MM.1S (cell line): Measurements from ENCODE around the gene CPT1B.

ENCODE experiments used
- DNase-seq: peaks from one replicate; pipeline ENCODE4 v3.0.0-alpha.2; 2015
- H2AFZ ChIP-seq: fragments of 300-600 bp; sonication (generic); 2 replicates; pipeline ENCODE4 v1.6.0; 2016; ENCODE audit warnings: antibody characterized with exemption, low read length
- H3F3A ChIP-seq: fragments of 300-600 bp; sonication (generic); 2 replicates; pipeline ENCODE4 v1.6.1; 2016; ENCODE audit warnings: mild to moderate bottlenecking, antibody characterized with exemption, low read length, moderate library complexity, mixed read lengths; ENCODE audit not compliant: insufficient read depth
- H3K27ac ChIP-seq: fragments of 300-600 bp; sonication (generic); 2 replicates; pipeline ENCODE4 v1.5.1; 2016; ENCODE audit warnings: mild to moderate bottlenecking, low read length
- H3K27me3 ChIP-seq: fragments of 300-600 bp; sonication (generic); replicated peaks from 2 replicates; pipeline ENCODE4 v1.6.0; 2016; ENCODE audit warnings: low read length; ENCODE audit not compliant: insufficient read depth
- H3K36me3 ChIP-seq: fragments of 300-600 bp; sonication (generic); replicated peaks from 2 replicates; pipeline ENCODE4 v1.6.1; 2016; ENCODE audit warnings: mild to moderate bottlenecking, low read length, mixed read lengths; ENCODE audit not compliant: insufficient read depth
- H3K4me1 ChIP-seq: fragments of 300-600 bp; sonication (generic); 2 replicates; pipeline ENCODE4 v1.6.1; 2016; ENCODE audit warnings: low read length, mixed read lengths
- H3K4me2 ChIP-seq: fragments of 300-600 bp; sonication (generic); 2 replicates; pipeline ENCODE4 v1.6.0; 2016; ENCODE audit warnings: low read depth, low read length
- H3K4me3 ChIP-seq: fragments of 300-600 bp; sonication (generic); 2 replicates; pipeline ENCODE4 v1.5.1; 2016; ENCODE audit warnings: low read length, mixed read lengths
- H3K79me2 ChIP-seq: fragments of 300-600 bp; sonication (generic); 2 replicates; pipeline ENCODE4 v1.6.1; 2016; ENCODE audit warnings: mixed run types, low read length, mixed read lengths
- H3K9ac ChIP-seq: fragments of 300-600 bp; sonication (generic); 2 replicates; pipeline ENCODE4 v1.6.1; 2016; ENCODE audit warnings: low read length, mixed read lengths
- H3K9me2 ChIP-seq: fragments of 300-600 bp; sonication (generic); replicated peaks from 2 replicates; pipeline ENCODE4 v1.6.1; 2016; ENCODE audit warnings: mild to moderate bottlenecking, low read length, mixed read lengths; ENCODE audit not compliant: insufficient read depth
- H3K9me3 ChIP-seq: fragments of 300-600 bp; sonication (generic); replicated peaks from 2 replicates; pipeline ENCODE4 v1.6.1; 2016; ENCODE audit warnings: mild to moderate bottlenecking, low read length, mixed read lengths; ENCODE audit not compliant: insufficient read depth
- H4K20me1 ChIP-seq: fragments of 300-600 bp; sonication (generic); 2 replicates; pipeline ENCODE4 v1.6.1; 2016; ENCODE audit warnings: mild to moderate bottlenecking, low read length, moderate library complexity, mixed read lengths; ENCODE audit not compliant: insufficient read depth
- EZH2 ChIP-seq: fragments of 300-600 bp; sonication (generic); optimal IDR thresholded peaks from 2 replicates; pipeline ENCODE3; 2017; ENCODE audit warnings: low read depth, mild to moderate bottlenecking, antibody characterized with exemption, low read length, mixed read lengths
- EZH2phosphoT487 ChIP-seq: fragments of 300-600 bp; sonication (generic); IDR thresholded peaks from 2 replicates; pipeline ENCODE4 v1.6.1; 2018; ENCODE audit warnings: antibody characterized with exemption, low read length
- TF ChIP-seq, protein P1 (sequence below): fragments of 300-600 bp; sonication (generic); IDR thresholded peaks from 2 replicates; pipeline ENCODE4 v1.5.1; 2016; ENCODE audit warnings: antibody characterized with exemption, low read length, mixed read lengths

The CPT1B gene

DNA sequence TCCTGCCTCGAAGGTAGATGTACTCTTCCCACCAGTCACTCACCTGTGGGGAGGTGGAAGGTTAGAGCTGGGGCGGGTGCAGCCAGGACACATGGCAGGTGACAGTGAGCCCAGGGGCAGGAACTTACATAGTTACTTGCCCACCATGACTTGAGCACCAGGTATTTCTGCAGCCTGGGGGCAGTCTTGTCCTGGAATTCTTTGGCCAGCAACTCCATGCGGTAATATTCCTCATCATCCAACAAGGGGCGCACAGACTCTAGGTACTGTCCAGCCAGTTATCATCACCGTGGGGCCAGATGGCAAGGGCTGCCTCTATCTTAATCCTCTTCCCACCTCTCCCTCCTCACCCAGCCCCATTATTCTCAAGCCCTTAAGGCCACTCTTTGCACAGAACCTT, 2.2 kb downstream of the CPT1B start:
- H3K9ac ChIP-seq = no peak overlapping the region
- TF ChIP-seq EZH2phosphoT487 = no peak
- TF ChIP-seq EZH2 = no peak
- TF ChIP-seq, protein P1, sequence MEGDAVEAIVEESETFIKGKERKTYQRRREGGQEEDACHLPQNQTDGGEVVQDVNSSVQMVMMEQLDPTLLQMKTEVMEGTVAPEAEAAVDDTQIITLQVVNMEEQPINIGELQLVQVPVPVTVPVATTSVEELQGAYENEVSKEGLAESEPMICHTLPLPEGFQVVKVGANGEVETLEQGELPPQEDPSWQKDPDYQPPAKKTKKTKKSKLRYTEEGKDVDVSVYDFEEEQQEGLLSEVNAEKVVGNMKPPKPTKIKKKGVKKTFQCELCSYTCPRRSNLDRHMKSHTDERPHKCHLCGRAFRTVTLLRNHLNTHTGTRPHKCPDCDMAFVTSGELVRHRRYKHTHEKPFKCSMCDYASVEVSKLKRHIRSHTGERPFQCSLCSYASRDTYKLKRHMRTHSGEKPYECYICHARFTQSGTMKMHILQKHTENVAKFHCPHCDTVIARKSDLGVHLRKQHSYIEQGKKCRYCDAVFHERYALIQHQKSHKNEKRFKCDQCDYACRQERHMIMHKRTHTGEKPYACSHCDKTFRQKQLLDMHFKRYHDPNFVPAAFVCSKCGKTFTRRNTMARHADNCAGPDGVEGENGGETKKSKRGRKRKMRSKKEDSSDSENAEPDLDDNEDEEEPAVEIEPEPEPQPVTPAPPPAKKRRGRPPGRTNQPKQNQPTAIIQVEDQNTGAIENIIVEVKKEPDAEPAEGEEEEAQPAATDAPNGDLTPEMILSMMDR = no peak
- H2AFZ ChIP-seq = no peak overlapping the region
- no peak overlapping the region for H3K27ac ChIP-seq
- H3K9me2 ChIP-seq = no peaks in the 10 kb centered on the region
- H4K20me1 ChIP-seq = no peaks in the 10 kb centered on the region
- no peaks in the 10 kb centered on the region for H3K27me3 ChIP-seq
- DNase-seq = no peak
- peaks cover under 1% of the 10 kb centered on the region for H3K79me2 ChIP-seq
- no peak overlapping the region for H3K4me2 ChIP-seq
- no peak overlapping the region for H3K4me3 ChIP-seq
- no peaks in the 10 kb centered on the region for H3K9me3 ChIP-seq
- H3F3A ChIP-seq = no peaks in the 10 kb centered on the region
- no peaks in the 10 kb centered on the region for H3K36me3 ChIP-seq
- H3K4me1 ChIP-seq = no peaks in the 10 kb centered on the region

DNA sequence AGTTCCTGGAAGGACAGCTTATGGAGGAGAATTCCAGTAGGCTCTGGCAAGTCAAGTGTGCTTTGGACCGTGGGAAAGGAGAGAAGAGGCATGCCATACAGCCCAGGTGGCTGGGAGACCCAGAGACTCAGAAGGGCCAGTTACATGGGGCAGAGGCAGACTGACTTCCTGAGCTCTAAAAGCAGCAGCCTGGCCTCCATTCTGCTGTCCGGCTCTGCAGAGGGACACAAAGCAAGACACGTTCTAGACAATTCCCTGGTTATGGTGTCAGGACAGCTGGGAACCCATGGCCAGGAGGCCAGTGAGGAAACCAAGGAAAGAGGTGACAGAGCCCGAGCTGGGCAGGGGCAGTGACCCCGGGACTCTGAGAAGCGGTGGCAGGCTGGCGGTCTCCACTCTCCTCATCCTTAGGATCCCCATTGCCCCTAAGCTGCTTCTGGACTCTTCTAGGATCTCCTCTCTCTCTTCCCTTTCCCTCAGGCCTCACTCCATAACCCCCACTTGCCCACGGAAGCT, 2.7 kb downstream of the CPT1B start:
- Histone ChIP-seq H3K9ac (no peak overlapping the region), H2AFZ (no peak overlapping the region), H3K9me2 (no peaks in the 10 kb centered on the region), H3K79me2 (no peaks in the 10 kb centered on the region), H3K4me3 (no peak overlapping the region), H3K4me2 (no peak overlapping the region), H3K4me1 (no peaks in the 10 kb centered on the region), H4K20me1 (no peaks in the 10 kb centered on the region), H3F3A (no peaks in the 10 kb centered on the region), H3K9me3 (no peaks in the 10 kb centered on the region), H3K27ac (no peak overlapping the region), H3K36me3 (no peaks in the 10 kb centered on the region), H3K27me3 (no peaks in the 10 kb centered on the region)
- TF ChIP-seq EZH2phosphoT487 (no peak), EZH2 (no peak)
- TF ChIP-seq, protein P1 = no peak
- no peak for DNase-seq

DNA sequence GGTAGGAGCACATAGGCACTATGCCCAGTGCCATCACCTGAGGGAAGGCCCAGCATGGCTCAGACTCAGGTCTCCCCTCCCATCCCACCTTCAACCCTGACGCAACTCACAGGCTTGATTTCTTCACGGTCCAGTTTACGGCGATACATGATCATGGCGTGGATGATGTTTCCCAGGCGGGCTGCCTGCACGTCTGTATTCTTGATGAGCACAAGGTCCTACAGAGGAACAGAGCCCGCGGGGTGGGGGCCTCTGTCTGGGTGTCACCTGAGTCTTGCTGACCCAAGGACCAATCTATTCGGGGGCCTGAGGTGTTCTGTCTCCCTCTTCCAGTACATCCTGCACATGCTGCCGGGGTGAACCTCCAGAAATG, 3.9 kb downstream of the CPT1B start:
- H3K4me3 ChIP-seq = no peak overlapping the region
- no peaks in the 10 kb centered on the region for H3K9me3 ChIP-seq
- H3F3A ChIP-seq = no peaks in the 10 kb centered on the region
- H4K20me1 ChIP-seq = no peaks in the 10 kb centered on the region
- H3K36me3 ChIP-seq = no peaks in the 10 kb centered on the region
- no peak overlapping the region for H3K9ac ChIP-seq
- no peaks in the 10 kb centered on the region for H3K79me2 ChIP-seq
- H2AFZ ChIP-seq = no peak overlapping the region
- DNase-seq = no peak
- H3K27me3 ChIP-seq = no peaks in the 10 kb centered on the region
- H3K27ac ChIP-seq = no peak overlapping the region
- H3K4me2 ChIP-seq = no peak overlapping the region
- no peaks in the 10 kb centered on the region for H3K9me2 ChIP-seq
- TF ChIP-seq EZH2 = no peak
- TF ChIP-seq, protein P1 = no peak
- TF ChIP-seq EZH2phosphoT487 = no peak
- H3K4me1 ChIP-seq = no peaks in the 10 kb centered on the region
